ENCODE measurements around the gene LPCAT3.

LPCAT3 gene

DNA sequence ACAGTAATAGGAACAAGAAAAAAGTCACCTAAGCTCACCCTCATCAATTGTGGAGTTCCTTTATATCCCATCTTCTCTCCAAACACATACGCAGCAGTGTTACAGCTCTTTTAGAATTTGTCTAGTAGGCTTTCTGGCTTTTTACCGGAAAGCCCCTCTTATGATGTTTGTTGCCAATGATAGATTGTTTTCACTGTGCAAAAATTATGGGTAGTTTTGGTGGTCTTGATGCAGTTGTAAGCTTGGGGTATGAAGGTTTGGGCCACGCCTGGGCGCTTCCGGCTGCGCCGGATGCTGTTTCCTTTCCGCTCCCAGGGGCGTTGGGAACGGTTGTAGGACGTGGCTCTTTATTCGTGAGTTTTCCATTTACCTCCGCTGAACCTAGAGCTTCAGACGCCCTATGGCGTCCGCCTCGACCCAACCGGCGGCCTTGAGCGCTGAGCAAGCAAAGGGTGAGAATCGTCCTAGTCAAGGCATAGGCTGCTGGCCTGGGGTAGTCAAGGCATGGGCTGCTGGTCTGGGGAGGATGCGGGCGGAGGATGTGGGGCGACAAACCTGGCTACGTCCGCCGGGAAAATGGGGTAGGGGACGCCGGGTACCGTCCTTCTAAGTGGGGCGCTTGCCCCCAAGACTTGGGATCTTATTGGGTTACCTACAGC lies 74.4 kb downstream of the LPCAT3 start, which contains the start of the genes C12orf57 and RNU7-1:
TSS of gene C12orf57 (plus strand) at position 301 of the 659 bp plus-strand sequence. CDS start at position 401, 100 bp downstream.
TSS of gene RNU7-1 (plus strand) at position 95 of the 659 bp plus-strand sequence.
- Histone ChIP-seq H3K27ac (ENCODE audit: low read depth, low read length) (peak within 1 kb of the TSS; percentile 99), H3K4me3 (ENCODE audit: low read depth, low read length) (peak within 1 kb of the TSS; percentile 84), H3K4me1 (ENCODE audit: control insufficient read depth, insufficient read depth, low read length) (peaks cover 24% of the 10 kb centered on the region), H3K36me3 (ENCODE audit: control insufficient read depth, insufficient read depth, low read length) (peaks cover 25% of the 10 kb centered on the region), H3K9me3 (ENCODE audit: control insufficient read depth, insufficient read depth, low read depth, low read length) (no peaks in the 10 kb centered on the region), H3K27me3 (ENCODE audit: control insufficient read depth, insufficient read depth, low read length) (no peaks in the 10 kb centered on the region), H3K9ac (ENCODE audit: low read length) (peak within 1 kb of the TSS; percentile 94)

DNA sequence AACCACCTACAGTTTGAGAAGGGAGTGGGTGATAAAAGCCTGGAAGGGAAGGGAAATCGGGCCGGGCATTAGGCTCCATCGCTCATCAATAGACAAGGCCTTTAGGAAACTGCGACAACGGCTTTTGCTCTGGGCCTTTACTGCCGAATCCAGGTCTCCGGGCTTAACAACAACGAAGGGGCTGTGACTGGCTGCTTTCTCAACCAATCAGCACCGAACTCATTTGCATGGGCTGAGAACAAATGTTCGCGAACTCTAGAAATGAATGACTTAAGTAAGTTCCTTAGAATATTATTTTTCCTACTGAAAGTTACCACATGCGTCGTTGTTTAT lies 74.9 kb downstream of the LPCAT3 start:
- Histone ChIP-seq H3K27ac (ENCODE audit: low read depth, low read length) (peak overlapping the region; percentile 99), H3K4me1 (ENCODE audit: control insufficient read depth, insufficient read depth, low read length) (peaks cover 28% of the 10 kb centered on the region), H3K9me3 (ENCODE audit: control insufficient read depth, insufficient read depth, low read depth, low read length) (no peaks in the 10 kb centered on the region), H3K9ac (ENCODE audit: low read length) (peak overlapping the region; percentile 94), H3K36me3 (ENCODE audit: control insufficient read depth, insufficient read depth, low read length) (peaks cover 26% of the 10 kb centered on the region), H3K4me3 (ENCODE audit: low read depth, low read length) (peak overlapping the region; percentile 84), H3K27me3 (ENCODE audit: control insufficient read depth, insufficient read depth, low read length) (no peaks in the 10 kb centered on the region)

DNA sequence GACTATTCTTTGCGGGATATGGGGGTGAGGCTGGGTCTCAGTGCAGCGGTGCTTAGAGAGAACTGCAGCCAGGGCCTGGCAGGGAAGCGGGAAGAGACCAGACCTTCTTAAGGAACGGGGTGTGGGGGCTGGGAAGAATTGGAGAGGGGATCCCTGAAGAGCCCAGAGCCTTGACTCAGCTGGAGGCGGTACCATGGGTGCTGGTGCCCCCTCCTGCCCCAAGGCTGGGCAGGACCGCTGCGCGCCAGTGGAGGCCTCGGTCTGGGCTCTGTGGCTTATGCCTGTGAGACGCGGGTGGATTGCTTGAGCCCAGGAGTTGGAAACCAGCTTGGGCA lies 76.0 kb downstream of the LPCAT3 start:
- Histone ChIP-seq H3K4me1 (ENCODE audit: control insufficient read depth, insufficient read depth, low read length) (peaks cover 30% of the 10 kb centered on the region), H3K27me3 (ENCODE audit: control insufficient read depth, insufficient read depth, low read length) (no peaks in the 10 kb centered on the region), H3K27ac (ENCODE audit: low read depth, low read length) (0 out of 2 replicates have a peak overlapping the region, but pooled peaks have one; percentile 99), H3K4me3 (ENCODE audit: low read depth, low read length) (no peak overlapping the region), H3K36me3 (ENCODE audit: control insufficient read depth, insufficient read depth, low read length) (peaks cover 26% of the 10 kb centered on the region), H3K9me3 (ENCODE audit: control insufficient read depth, insufficient read depth, low read depth, low read length) (no peaks in the 10 kb centered on the region), H3K9ac (ENCODE audit: low read length) (no peak overlapping the region)

DNA sequence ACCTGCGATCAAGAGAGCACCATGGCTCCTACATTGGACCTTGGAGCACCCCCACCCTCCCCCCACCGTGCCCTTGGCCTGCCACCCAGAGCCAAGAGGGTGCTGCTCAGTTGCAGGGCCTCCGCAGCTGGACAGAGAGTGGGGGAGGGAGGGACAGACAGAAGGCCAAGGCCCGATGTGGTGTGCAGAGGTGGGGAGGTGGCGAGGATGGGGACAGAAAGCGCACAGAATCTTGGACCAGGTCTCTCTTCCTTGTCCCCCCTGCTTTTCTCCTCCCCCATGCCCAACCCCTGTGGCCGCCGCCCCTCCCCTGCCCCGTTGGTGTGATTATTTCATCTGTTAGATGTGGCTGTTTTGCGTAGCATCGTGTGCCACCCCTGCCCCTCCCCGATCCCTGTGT lies 76.5 kb downstream of the LPCAT3 start:
- Histone ChIP-seq H3K9ac (ENCODE audit: low read length) (no peak overlapping the region), H3K4me1 (ENCODE audit: control insufficient read depth, insufficient read depth, low read length) (peaks cover 28% of the 10 kb centered on the region), H3K27ac (ENCODE audit: low read depth, low read length) (no peak overlapping the region), H3K9me3 (ENCODE audit: control insufficient read depth, insufficient read depth, low read depth, low read length) (no peaks in the 10 kb centered on the region), H3K4me3 (ENCODE audit: low read depth, low read length) (no peak overlapping the region), H3K36me3 (ENCODE audit: control insufficient read depth, insufficient read depth, low read length) (peaks cover 26% of the 10 kb centered on the region), H3K27me3 (ENCODE audit: control insufficient read depth, insufficient read depth, low read length) (no peaks in the 10 kb centered on the region)

DNA sequence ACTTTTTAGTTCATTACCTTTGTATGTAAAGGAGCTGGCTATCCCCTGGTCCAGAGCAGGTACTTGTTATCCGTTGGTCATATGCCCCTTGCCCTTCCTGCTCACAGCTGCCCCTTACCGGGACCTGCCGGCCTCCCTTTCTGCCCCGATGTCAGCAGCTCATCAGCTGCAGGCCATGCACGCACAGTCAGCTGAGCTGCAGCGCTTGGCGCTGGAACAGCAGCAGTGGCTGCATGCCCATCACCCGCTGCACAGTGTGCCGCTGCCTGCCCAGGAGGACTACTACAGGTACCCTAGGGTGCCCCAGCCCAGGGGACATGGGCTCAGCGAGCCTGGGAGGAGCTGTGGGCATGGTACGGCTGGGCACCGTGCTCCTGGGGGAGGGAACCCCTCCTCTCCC lies 77.0 kb downstream of the LPCAT3 start:
- H3K4me1 ChIP-seq (ENCODE audit: control insufficient read depth, insufficient read depth, low read length) = peaks cover 29% of the 10 kb centered on the region
- H3K9ac ChIP-seq (ENCODE audit: low read length) = no peak overlapping the region
- no peaks in the 10 kb centered on the region for H3K27me3 ChIP-seq (ENCODE audit: control insufficient read depth, insufficient read depth, low read length)
- H3K36me3 ChIP-seq (ENCODE audit: control insufficient read depth, insufficient read depth, low read length) = peaks cover 28% of the 10 kb centered on the region
- no peak overlapping the region for H3K4me3 ChIP-seq (ENCODE audit: low read depth, low read length)
- H3K27ac ChIP-seq (ENCODE audit: low read depth, low read length) = no peak overlapping the region
- no peaks in the 10 kb centered on the region for H3K9me3 ChIP-seq (ENCODE audit: control insufficient read depth, insufficient read depth, low read depth, low read length)

DNA sequence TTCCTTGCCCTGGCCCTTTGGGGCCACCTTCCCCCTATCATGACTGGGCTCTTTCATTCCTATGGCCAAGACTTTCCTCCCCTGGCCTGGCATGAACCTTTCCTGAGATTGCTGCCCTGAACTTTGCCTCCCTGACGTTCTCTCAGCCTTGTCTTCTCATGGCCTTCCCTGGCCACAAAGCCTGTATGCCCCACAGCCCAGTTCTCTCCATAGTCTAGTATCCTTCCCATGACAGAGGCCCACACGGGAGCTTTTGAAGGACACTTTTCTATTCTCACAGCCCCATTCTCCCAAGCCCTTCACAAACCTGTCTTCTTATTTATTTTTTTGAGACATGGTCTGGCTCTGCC lies 79.1 kb downstream of the LPCAT3 start:
- Histone ChIP-seq H3K27me3 (ENCODE audit: control insufficient read depth, insufficient read depth, low read length) (no peaks in the 10 kb centered on the region), H3K36me3 (ENCODE audit: control insufficient read depth, insufficient read depth, low read length) (peaks cover 47% of the 10 kb centered on the region), H3K4me1 (ENCODE audit: control insufficient read depth, insufficient read depth, low read length) (peaks cover 17% of the 10 kb centered on the region), H3K9ac (ENCODE audit: low read length) (no peak overlapping the region), H3K27ac (ENCODE audit: low read depth, low read length) (no peak overlapping the region), H3K9me3 (ENCODE audit: control insufficient read depth, insufficient read depth, low read depth, low read length) (no peaks in the 10 kb centered on the region), H3K4me3 (ENCODE audit: low read depth, low read length) (no peak overlapping the region)

DNA sequence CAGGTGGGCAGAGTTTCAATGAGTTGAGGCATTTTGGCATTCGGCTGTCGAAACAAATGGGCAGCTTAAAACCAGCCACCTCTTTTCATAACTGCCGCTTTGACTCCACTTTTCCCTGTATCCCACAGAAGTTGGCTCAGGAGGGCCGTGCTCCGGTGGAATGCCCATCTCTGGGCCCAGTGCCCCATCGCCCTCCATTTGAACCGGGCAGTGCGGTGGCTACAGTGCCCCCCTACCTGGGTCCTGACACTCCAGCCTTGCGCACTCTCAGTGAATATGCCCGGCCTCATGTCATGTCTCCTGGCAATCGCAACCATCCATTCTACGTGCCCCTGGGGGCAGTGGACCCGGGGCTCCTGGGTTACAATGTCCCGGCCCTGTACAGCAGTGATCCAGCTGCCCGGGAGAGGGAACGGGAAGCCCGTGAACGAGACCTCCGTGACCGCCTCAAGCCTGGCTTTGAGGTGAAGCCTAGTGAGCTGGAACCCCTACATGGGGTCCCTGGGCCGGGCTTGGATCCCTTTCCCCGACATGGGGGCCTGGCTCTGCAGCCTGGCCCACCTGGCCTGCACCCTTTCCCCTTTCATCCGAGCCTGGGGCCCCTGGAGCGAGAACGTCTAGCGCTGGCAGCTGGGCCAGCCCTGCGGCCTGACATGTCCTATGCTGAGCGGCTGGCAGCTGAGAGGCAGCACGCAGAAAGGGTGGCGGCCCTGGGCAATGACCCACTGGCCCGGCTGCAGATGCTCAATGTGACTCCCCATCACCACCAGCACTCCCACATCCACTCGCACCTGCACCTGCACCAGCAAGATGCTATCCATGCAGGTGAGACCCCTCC lies 79.7 kb downstream of the LPCAT3 start:
- Histone ChIP-seq H3K4me1 (ENCODE audit: control insufficient read depth, insufficient read depth, low read length) (peaks cover 17% of the 10 kb centered on the region), H3K4me3 (ENCODE audit: low read depth, low read length) (peak overlapping the region; percentile 71), H3K27ac (ENCODE audit: low read depth, low read length) (peak overlapping the region; percentile 65), H3K9ac (ENCODE audit: low read length) (peak overlapping the region; percentile 99), H3K9me3 (ENCODE audit: control insufficient read depth, insufficient read depth, low read depth, low read length) (no peaks in the 10 kb centered on the region), H3K36me3 (ENCODE audit: control insufficient read depth, insufficient read depth, low read length) (peaks cover 53% of the 10 kb centered on the region), H3K27me3 (ENCODE audit: control insufficient read depth, insufficient read depth, low read length) (no peaks in the 10 kb centered on the region)

DNA sequence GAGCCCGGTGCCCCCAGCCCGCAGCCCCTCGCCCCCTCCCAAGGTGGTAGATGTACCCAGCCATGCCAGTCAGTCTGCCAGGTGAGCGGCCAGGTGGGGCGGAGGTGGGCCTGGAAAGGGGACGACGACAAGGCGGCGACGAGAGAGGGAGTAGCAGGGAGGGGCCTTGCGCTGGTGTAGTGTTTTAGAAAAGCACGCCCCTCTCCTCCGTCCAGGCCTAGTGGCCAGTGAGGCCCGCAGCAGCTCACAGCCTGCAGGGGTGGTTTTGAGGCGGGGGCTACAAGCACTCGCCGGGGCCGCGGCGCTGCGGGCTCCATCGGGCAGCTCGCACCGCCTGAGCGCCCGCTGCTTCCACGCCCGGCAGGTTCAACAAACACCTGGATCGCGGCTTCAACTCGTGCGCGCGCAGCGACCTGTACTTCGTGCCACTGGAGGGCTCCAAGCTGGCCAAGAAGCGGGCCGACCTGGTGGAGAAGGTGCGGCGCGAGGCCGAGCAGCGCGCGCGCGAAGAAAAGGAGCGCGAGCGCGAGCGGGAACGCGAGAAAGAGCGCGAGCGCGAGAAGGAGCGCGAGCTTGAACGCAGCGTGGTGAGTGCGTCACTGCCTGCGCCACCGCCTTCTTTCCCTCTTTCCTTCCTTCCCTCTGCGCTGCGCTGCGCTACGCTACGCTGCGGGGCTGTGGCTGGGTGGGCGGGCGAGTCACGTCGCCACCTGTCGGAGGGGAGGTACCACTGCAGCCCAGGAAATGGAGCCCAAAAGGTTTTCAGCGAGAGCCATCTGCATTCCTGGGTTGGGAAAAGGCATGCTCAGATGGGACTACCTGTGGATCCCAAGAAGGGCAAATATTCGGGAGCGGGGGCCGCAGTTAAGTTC lies 80.6 kb downstream of the LPCAT3 start:
- Histone ChIP-seq H3K4me3 (ENCODE audit: low read depth, low read length) (peak overlapping the region; percentile 71), H3K27me3 (ENCODE audit: control insufficient read depth, insufficient read depth, low read length) (no peaks in the 10 kb centered on the region), H3K36me3 (ENCODE audit: control insufficient read depth, insufficient read depth, low read length) (peaks cover 57% of the 10 kb centered on the region), H3K9ac (ENCODE audit: low read length) (peak overlapping the region; percentile 99), H3K27ac (ENCODE audit: low read depth, low read length) (peak overlapping the region; percentile 91), H3K9me3 (ENCODE audit: control insufficient read depth, insufficient read depth, low read depth, low read length) (no peaks in the 10 kb centered on the region), H3K4me1 (ENCODE audit: control insufficient read depth, insufficient read depth, low read length) (peaks cover 11% of the 10 kb centered on the region)

DNA sequence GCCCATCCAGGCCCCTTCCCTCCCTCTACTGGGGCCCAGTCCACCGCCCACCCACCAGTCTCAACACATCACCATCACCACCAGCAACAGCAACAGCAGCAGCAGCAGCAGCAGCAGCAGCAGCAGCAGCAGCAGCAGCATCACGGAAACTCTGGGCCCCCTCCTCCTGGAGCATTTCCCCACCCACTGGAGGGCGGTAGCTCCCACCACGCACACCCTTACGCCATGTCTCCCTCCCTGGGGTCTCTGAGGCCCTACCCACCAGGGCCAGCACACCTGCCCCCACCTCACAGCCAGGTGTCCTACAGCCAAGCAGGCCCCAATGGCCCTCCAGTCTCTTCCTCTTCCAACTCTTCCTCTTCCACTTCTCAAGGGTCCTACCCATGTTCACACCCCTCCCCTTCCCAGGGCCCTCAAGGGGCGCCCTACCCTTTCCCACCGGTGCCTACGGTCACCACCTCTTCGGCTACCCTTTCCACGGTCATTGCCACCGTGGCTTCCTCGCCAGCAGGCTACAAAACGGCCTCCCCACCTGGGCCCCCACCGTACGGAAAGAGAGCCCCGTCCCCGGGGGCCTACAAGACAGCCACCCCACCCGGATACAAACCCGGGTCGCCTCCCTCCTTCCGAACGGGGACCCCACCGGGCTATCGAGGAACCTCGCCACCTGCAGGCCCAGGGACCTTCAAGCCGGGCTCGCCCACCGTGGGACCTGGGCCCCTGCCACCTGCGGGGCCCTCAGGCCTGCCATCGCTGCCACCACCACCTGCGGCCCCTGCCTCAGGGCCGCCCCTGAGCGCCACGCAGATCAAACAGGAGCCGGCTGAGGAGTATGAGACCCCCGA lies 81.4 kb downstream of the LPCAT3 start:
- Histone ChIP-seq H3K36me3 (ENCODE audit: control insufficient read depth, insufficient read depth, low read length) (peaks cover 62% of the 10 kb centered on the region), H3K27ac (ENCODE audit: low read depth, low read length) (peak overlapping the region; percentile 91), H3K9ac (ENCODE audit: low read length) (peak overlapping the region; percentile 99), H3K27me3 (ENCODE audit: control insufficient read depth, insufficient read depth, low read length) (no peaks in the 10 kb centered on the region), H3K4me1 (ENCODE audit: control insufficient read depth, insufficient read depth, low read length) (peaks cover 10% of the 10 kb centered on the region), H3K9me3 (ENCODE audit: control insufficient read depth, insufficient read depth, low read depth, low read length) (no peaks in the 10 kb centered on the region), H3K4me3 (ENCODE audit: low read depth, low read length) (peak overlapping the region; percentile 71)

DNA sequence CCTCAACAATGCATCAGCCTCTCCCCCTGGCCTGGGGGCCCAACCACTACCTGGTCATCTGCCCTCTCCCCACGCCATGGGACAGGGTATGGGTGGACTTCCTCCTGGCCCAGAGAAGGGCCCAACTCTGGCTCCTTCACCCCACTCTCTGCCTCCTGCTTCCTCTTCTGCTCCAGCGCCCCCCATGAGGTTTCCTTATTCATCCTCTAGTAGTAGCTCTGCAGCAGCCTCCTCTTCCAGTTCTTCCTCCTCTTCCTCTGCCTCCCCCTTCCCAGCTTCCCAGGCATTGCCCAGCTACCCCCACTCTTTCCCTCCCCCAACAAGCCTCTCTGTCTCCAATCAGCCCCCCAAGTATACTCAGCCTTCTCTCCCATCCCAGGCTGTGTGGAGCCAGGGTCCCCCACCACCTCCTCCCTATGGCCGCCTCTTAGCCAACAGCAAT lies 82.1 kb downstream of the LPCAT3 start:
- Histone ChIP-seq H3K9me3 (ENCODE audit: control insufficient read depth, insufficient read depth, low read depth, low read length) (no peaks in the 10 kb centered on the region), H3K4me1 (ENCODE audit: control insufficient read depth, insufficient read depth, low read length) (peaks cover 10% of the 10 kb centered on the region), H3K36me3 (ENCODE audit: control insufficient read depth, insufficient read depth, low read length) (peaks cover 55% of the 10 kb centered on the region), H3K4me3 (ENCODE audit: low read depth, low read length) (no peak overlapping the region), H3K27ac (ENCODE audit: low read depth, low read length) (no peak overlapping the region), H3K27me3 (ENCODE audit: control insufficient read depth, insufficient read depth, low read length) (no peaks in the 10 kb centered on the region), H3K9ac (ENCODE audit: low read length) (peak overlapping the region; percentile 22)
